HepG2 (cell line): ENCODE data around the gene SMIM38. TPM values are rescaled to one million over a fixed set of nuclear protein-coding genes. Genes with fewer than 3 reads are reported as not detected.

Source experiments
- ATF7-NPFF ChIP-seq: sonication (generic); formaldehyde crosslinking; IDR thresholded peaks from 2 replicates; pipeline ENCODE4 v1.8.1; 2023; ENCODE audit warnings: mild to moderate bottlenecking, low read depth, missing genetic modification reagents, moderate library complexity
- FOXC1 ChIP-seq: sonication (generic); formaldehyde crosslinking; IDR thresholded peaks from 2 replicates; pipeline ENCODE4 v1.8.0; 2022; ENCODE audit warnings: mild to moderate bottlenecking, missing genetic modification reagents, borderline replicate concordance
- GTF3A ChIP-seq: sonication (generic); formaldehyde crosslinking; conservative IDR thresholded peaks from 2 replicates; pipeline ENCODE4 v1.4.0; 2020; ENCODE audit warnings: mild to moderate bottlenecking, missing genetic modification reagents
- JARID2 ChIP-seq: sonication (generic); formaldehyde crosslinking; IDR thresholded peaks from 2 replicates; pipeline ENCODE4 v1.8.1; 2023; ENCODE audit warnings: missing genetic modification reagents, inconsistent platforms; ENCODE audit not compliant: insufficient replicate concordance
- KDM4B ChIP-seq: sonication (generic); formaldehyde crosslinking; IDR thresholded peaks from 2 replicates; pipeline ENCODE4 v1.4.0; 2020; ENCODE audit warnings: missing genetic modification reagents
- MEIS2 ChIP-seq: sonication (generic); formaldehyde crosslinking; IDR thresholded peaks from 2 replicates; pipeline ENCODE4 v1.9.0; 2021; ENCODE audit warnings: mild to moderate bottlenecking, missing genetic modification reagents
- MXI1 ChIP-seq: IDR thresholded peaks from 3 replicates; pipeline ENCODE4 v1.6.1; 2012; ENCODE audit warnings: low read depth, low read length, inconsistent platforms, borderline replicate concordance
- PHF8 ChIP-seq: sonication (generic); formaldehyde crosslinking; IDR thresholded peaks from 2 replicates; pipeline ENCODE4 v1.5.0; 2020; ENCODE audit warnings: missing genetic modification reagents
- RNF2 ChIP-seq: fragments of 450-650 bp; conservative IDR thresholded peaks from 2 replicates; pipeline ENCODE4 v1.6.1; 2016; ENCODE audit warnings: low read depth
- ZFX ChIP-seq: sonication (generic); formaldehyde crosslinking; IDR thresholded peaks from 2 replicates; pipeline ENCODE4 v1.4.0; 2020; ENCODE audit warnings: mild to moderate bottlenecking, low read depth, missing genetic modification reagents, moderate library complexity
- ZNF263 ChIP-seq: sonication (generic); formaldehyde crosslinking; IDR thresholded peaks from 2 replicates; pipeline ENCODE4 v1.4.0; 2020; ENCODE audit warnings: missing genetic modification reagents
- ZNF704 ChIP-seq: sonication (generic); formaldehyde crosslinking; IDR thresholded peaks from 2 replicates; pipeline ENCODE4 v1.8.1; 2023; ENCODE audit warnings: mild to moderate bottlenecking, inconsistent platforms, moderate library complexity, missing genetic modification reagents, borderline replicate concordance
- ZNF724P ChIP-seq: sonication (generic); formaldehyde crosslinking; IDR thresholded peaks from 2 replicates; pipeline ENCODE4 v1.8.0; 2022; ENCODE audit warnings: missing genetic modification reagents, borderline replicate concordance
- ZNF747 ChIP-seq: sonication (generic); formaldehyde crosslinking; IDR thresholded peaks from 2 replicates; pipeline ENCODE4 v1.8.1; 2023; ENCODE audit warnings: missing genetic modification reagents, mild to moderate bottlenecking, borderline replicate concordance
- ZNF839 ChIP-seq: sonication (generic); formaldehyde crosslinking; IDR thresholded peaks from 2 replicates; pipeline ENCODE4 v1.4.0; 2020; ENCODE audit warnings: missing genetic modification reagents, mild to moderate bottlenecking, borderline replicate concordance
- ZSCAN25 ChIP-seq: sonication (generic); formaldehyde crosslinking; IDR thresholded peaks from 2 replicates; pipeline ENCODE4 v1.8.0; 2022; ENCODE audit warnings: mild to moderate bottlenecking, missing genetic modification reagents
- polyA plus RNA-seq, 8 experiments: library from polyadenylated mRNA; depleted of rRNA in 3 of 8; stranded (reverse) in 7 of 8; unstranded in 1 of 8; fragments of >200 nt; fragmentation: Illumina TruSeq in 4 of 8; extraction: Trizol in 4 of 8; gene quantifications; 2 replicates each; pipeline versions ENCODE4 v1.2.1 to v1.2.3, GENCODE V29; 2011 to 2016; ENCODE audit warnings: low read depth in 4 of 8, missing spikeins in 1 of 8, mixed read lengths in 1 of 8; ENCODE audit not compliant: insufficient read depth in 1 of 8
- total RNA-seq, 5 experiments: library from RNA; depleted of rRNA; stranded (reverse); fragments of >200 nt; fragmentation: Illumina TruSeq; extraction: Trizol; gene quantifications; 2 replicates each; pipeline ENCODE4 v1.2.3, GENCODE V29; 2016; ENCODE audit warnings: low read depth in 1 of 5
- TF ChIP-seq, protein P1 (sequence below): sonication (generic); formaldehyde crosslinking; IDR thresholded peaks from 2 replicates; pipeline ENCODE4 v1.4.0; 2020; ENCODE audit warnings: missing genetic modification reagents
- TF ChIP-seq, protein P2 (sequence below): sonication (generic); formaldehyde crosslinking; IDR thresholded peaks from 2 replicates; pipeline ENCODE4 v1.4.0; 2020; ENCODE audit warnings: missing genetic modification reagents
- TF ChIP-seq, protein P3 (sequence below): sonication (generic); formaldehyde crosslinking; IDR thresholded peaks from 2 replicates; pipeline ENCODE4 v1.5.0; 2020; ENCODE audit warnings: missing genetic modification reagents, mild to moderate bottlenecking, borderline replicate concordance

Gene SMIM38
- total and polyA plus RNA-seq, 2 of the 13 experiments (the other 11 are each of a cell fraction or from before 2014, with no cell fraction given) = 0.30 to 0.40 TPM

DNA sequence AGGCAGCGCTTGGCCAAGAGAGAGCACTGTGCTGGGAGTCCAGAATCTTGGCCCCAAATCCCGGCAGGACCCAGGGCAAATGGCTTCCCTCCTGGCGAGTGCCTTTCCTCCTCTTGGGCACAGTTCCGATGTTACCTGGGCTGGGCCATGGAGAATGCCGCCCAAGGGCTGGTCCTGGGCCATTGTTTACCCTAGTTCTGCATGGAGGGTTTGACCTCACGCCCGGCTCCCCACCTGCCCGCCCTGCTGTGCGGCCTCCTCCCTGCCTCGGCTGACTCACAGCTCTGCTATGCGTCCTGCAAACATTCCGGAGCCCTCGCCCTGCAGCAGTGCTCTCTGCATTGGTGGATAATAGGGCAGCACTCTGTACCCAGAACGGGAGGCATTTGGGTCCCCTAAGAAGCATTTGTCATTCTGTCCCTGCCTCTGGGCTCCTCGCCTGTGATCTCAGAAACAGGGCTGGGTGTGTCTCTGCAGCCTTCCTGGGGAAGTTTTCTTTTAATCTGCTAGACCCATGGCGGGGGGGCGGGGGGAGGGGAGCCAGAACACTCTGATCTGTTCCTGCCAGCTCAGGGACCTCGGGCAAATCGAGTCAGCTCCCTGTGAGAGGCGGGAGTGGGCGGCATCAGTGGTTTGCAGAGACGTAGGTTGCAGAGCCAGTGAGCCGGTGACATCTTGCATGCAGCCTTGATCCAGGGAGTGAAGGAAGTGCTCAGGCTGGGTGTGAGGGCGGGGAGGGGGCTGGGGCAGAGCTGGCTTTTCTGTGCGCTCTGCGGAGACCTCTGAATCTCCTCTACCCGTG is 32.9 kb upstream of the SMIM38 start (continued):
- TF ChIP-seq, protein P1, sequence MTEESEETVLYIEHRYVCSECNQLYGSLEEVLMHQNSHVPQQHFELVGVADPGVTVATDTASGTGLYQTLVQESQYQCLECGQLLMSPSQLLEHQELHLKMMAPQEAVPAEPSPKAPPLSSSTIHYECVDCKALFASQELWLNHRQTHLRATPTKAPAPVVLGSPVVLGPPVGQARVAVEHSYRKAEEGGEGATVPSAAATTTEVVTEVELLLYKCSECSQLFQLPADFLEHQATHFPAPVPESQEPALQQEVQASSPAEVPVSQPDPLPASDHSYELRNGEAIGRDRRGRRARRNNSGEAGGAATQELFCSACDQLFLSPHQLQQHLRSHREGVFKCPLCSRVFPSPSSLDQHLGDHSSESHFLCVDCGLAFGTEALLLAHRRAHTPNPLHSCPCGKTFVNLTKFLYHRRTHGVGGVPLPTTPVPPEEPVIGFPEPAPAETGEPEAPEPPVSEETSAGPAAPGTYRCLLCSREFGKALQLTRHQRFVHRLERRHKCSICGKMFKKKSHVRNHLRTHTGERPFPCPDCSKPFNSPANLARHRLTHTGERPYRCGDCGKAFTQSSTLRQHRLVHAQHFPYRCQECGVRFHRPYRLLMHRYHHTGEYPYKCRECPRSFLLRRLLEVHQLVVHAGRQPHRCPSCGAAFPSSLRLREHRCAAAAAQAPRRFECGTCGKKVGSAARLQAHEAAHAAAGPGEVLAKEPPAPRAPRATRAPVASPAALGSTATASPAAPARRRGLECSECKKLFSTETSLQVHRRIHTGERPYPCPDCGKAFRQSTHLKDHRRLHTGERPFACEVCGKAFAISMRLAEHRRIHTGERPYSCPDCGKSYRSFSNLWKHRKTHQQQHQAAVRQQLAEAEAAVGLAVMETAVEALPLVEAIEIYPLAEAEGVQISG = peak; percentile 26; the same call in 1 of the 2 replicates
- TF ChIP-seq ZNF724P (CRISPR knock-in tag) (no peak), ZNF704 (CRISPR knock-in tag) (no peak), ZFX (CRISPR knock-in tag) (peak; percentile 54; the same call in 1 of the 2 replicates), ZNF263 (CRISPR knock-in tag) (peak; percentile 94), KDM4B (no peak), ZNF747 (CRISPR knock-in tag) (peak; percentile 53; the same call in 1 of the 2 replicates), ZSCAN25 (CRISPR knock-in tag) (peak; percentile 99), JARID2 (no peak), PHF8 (CRISPR knock-in tag) (0 out of 2 replicates have a peak, but pooled peaks have one; percentile 4), RNF2 (0 out of 2 replicates have a peak, but pooled peaks have one; percentile 32), MXI1 (0 out of 3 replicates have a peak, but pooled peaks have one; percentile 13), ZNF839 (CRISPR knock-in tag) (no peak), FOXC1 (CRISPR knock-in tag) (no peak), MEIS2 (peak; percentile 38; the same call in 1 of the 2 replicates), GTF3A (no peak), ATF7-NPFF (CRISPR knock-in tag) (no peak)
- TF ChIP-seq, protein P2, sequence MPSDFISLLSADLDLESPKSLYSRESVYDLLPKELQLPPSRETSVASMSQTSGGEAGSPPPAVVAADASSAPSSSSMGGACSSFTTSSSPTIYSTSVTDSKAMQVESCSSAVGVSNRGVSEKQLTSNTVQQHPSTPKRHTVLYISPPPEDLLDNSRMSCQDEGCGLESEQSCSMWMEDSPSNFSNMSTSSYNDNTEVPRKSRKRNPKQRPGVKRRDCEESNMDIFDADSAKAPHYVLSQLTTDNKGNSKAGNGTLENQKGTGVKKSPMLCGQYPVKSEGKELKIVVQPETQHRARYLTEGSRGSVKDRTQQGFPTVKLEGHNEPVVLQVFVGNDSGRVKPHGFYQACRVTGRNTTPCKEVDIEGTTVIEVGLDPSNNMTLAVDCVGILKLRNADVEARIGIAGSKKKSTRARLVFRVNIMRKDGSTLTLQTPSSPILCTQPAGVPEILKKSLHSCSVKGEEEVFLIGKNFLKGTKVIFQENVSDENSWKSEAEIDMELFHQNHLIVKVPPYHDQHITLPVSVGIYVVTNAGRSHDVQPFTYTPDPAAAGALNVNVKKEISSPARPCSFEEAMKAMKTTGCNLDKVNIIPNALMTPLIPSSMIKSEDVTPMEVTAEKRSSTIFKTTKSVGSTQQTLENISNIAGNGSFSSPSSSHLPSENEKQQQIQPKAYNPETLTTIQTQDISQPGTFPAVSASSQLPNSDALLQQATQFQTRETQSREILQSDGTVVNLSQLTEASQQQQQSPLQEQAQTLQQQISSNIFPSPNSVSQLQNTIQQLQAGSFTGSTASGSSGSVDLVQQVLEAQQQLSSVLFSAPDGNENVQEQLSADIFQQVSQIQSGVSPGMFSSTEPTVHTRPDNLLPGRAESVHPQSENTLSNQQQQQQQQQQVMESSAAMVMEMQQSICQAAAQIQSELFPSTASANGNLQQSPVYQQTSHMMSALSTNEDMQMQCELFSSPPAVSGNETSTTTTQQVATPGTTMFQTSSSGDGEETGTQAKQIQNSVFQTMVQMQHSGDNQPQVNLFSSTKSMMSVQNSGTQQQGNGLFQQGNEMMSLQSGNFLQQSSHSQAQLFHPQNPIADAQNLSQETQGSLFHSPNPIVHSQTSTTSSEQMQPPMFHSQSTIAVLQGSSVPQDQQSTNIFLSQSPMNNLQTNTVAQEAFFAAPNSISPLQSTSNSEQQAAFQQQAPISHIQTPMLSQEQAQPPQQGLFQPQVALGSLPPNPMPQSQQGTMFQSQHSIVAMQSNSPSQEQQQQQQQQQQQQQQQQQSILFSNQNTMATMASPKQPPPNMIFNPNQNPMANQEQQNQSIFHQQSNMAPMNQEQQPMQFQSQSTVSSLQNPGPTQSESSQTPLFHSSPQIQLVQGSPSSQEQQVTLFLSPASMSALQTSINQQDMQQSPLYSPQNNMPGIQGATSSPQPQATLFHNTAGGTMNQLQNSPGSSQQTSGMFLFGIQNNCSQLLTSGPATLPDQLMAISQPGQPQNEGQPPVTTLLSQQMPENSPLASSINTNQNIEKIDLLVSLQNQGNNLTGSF (CRISPR knock-in tag) = no peak
- TF ChIP-seq, protein P3, sequence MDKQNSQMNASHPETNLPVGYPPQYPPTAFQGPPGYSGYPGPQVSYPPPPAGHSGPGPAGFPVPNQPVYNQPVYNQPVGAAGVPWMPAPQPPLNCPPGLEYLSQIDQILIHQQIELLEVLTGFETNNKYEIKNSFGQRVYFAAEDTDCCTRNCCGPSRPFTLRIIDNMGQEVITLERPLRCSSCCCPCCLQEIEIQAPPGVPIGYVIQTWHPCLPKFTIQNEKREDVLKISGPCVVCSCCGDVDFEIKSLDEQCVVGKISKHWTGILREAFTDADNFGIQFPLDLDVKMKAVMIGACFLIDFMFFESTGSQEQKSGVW (CRISPR knock-in tag) = no peak
